CD4-positive, alpha-beta T cell (primary cell): ENCODE data around the gene LRP8. TPM values are rescaled to one million over a fixed set of nuclear protein-coding genes. Genes with fewer than 3 reads are reported as not detected.

Experiments used
- ATAC-seq: fragments of 200-7000 bp; cut with Tn5 transposase; one replicate; pipeline ENCODE4 v1.10.0; 2022; ENCODE audit warnings: mild to moderate bottlenecking; ENCODE audit not compliant: poor library complexity
- CTCF ChIA-PET: fragments of 350-600 bp; sonication (Branson Sonifier 250); formaldehyde crosslinking; loops from one replicate; lab custom pipeline; 2021; ENCODE audit warnings: antibody characterized with exemption, inconsistent platforms; lab: Charles Lee
- POLR2A ChIA-PET: fragments of 350-600 bp; sonication (Branson Sonifier 250); formaldehyde crosslinking; loops from one replicate; lab custom pipeline; 2021; ENCODE audit warnings: antibody characterized with exemption, inconsistent platforms; lab: Charles Lee
- DNase-seq, 14 experiments: peaks; one replicate each; pipeline ENCODE4 v3.0.0-alpha.2; 2013 to 2020; ENCODE audit warnings: mixed read lengths in 2 of 14
- H3K27ac ChIP-seq, 2 donors: one replicate each; pipeline versions ENCODE4 v1.5.1 to v1.7.0; 2013; ENCODE audit warnings: low read length in 2 of 2, low read depth in 1 of 2, mild to moderate bottlenecking in 1 of 2
- H3K27me3 ChIP-seq, 2 experiments: 1 replicate in 1 of 2; 2 replicates in 1 of 2; pipeline versions ENCODE4 v1.6.1 to v1.7.0; 2013; ENCODE audit warnings: low read length in 2 of 2, control low read depth in 1 of 2, mild to moderate bottlenecking in 1 of 2, moderate library complexity in 1 of 2; ENCODE audit not compliant: insufficient read depth in 2 of 2, control insufficient read depth in 1 of 2
- H3K36me3 ChIP-seq: one replicate; pipeline ENCODE4 v1.6.1; 2013; ENCODE audit warnings: low read length, control low read depth; ENCODE audit not compliant: insufficient read depth
- H3K4me1 ChIP-seq: one replicate; pipeline ENCODE4 v1.6.1; 2013; ENCODE audit warnings: low read length, control low read depth; ENCODE audit not compliant: insufficient read depth
- H3K4me3 ChIP-seq: one replicate; pipeline ENCODE4 v1.5.1; 2013; ENCODE audit warnings: mild to moderate bottlenecking, low read length, moderate library complexity
- H3K9me3 ChIP-seq, 2 experiments: 1 replicate in 1 of 2; 2 replicates in 1 of 2; pipeline versions ENCODE4 v1.6.1 to v1.7.0; 2013; ENCODE audit warnings: low read length in 2 of 2, mild to moderate bottlenecking in 2 of 2, control low read depth in 1 of 2, moderate library complexity in 1 of 2; ENCODE audit not compliant: control insufficient read depth in 1 of 2, insufficient read depth in 1 of 2
- H3K27ac Mint-ChIP-seq: one replicate; pipeline ENCODE4 v1.8.0; 2020; ENCODE audit warnings: mixed read lengths
- H3K27me3 Mint-ChIP-seq: one replicate; pipeline ENCODE4 v1.8.0; 2021; ENCODE audit warnings: mixed read lengths
- H3K36me3 Mint-ChIP-seq: one replicate; pipeline ENCODE4 v1.8.0; 2021; ENCODE audit warnings: low read depth, mixed read lengths
- H3K4me1 Mint-ChIP-seq: one replicate; pipeline ENCODE4 v1.8.0; 2021; ENCODE audit warnings: low read depth, mixed read lengths
- H3K4me3 Mint-ChIP-seq: one replicate; pipeline ENCODE4 v1.8.0; 2020; ENCODE audit warnings: mild to moderate bottlenecking, mixed read lengths
- H3K9me3 Mint-ChIP-seq: one replicate; pipeline ENCODE4 v1.8.0; 2020; ENCODE audit warnings: mixed read lengths
- intact Hi-C, 2 experiments: fragments of 100-400 bp; cut with DNase I in 1 of 2; cut with micrococcal nuclease in 1 of 2; formaldehyde crosslinking; loops; one replicate each; pipeline versions ENCODE4 v1.15.1 to v1.9.0; 2023 to 2025; cut with DNase I, micrococcal nuclease
- total RNA-seq, 174 experiments: library from RNA in 2 of 174; stranded (reverse) in 2 of 174; gene quantifications; one replicate each; pipeline ENCODE4 v1.2.3 and lab custom pipeline; 2021 to 2026
- TF ChIP-seq, protein P1 (sequence below): fragments of 200-600 bp; IDR thresholded peaks from one replicate; pipeline ENCODE4 v1.8.0; 2022; ENCODE audit warnings: antibody characterized with exemption, mild to moderate bottlenecking

LRP8 gene
- total RNA-seq, 2 experiments from 2014 or later = 8.1 to 11.5 TPM

DNA sequence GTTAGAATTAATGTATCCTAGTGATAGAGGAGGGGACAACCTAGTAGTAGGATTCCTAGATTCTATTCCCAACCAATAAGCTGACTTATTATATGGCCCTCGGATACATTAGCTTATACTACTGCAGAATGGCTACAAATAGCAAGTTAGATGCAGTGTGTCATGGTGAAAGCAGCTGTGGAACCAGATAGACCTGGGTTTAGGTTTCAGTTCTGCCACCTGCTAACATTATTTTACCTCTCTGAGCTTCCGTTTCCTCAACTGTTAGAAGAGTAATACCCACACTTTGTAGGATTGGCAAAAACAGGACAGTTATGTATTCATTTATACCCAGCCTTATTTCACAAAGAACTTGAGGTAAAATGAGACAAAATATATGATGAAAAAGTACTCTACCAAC, 67.9 kb downstream of the LRP8 start:
- ChIA-PET POLR2A (no interaction called here), CTCF (no interaction called here)
- no peak overlapping the region for H3K27ac ChIP-seq
- H3K4me1 ChIP-seq = no peaks in the 10 kb centered on the region
- Mint-ChIP-seq H3K27ac (no peak overlapping the region), H3K27me3 (no peaks in the 10 kb centered on the region), H3K4me1 (no peaks in the 10 kb centered on the region), H3K9me3 (no peaks in the 10 kb centered on the region), H3K36me3 (peaks cover 8% of the 10 kb centered on the region), H3K4me3 (no peak overlapping the region)
- intact Hi-C loops = no loop called here
- TF ChIP-seq, protein P1, sequence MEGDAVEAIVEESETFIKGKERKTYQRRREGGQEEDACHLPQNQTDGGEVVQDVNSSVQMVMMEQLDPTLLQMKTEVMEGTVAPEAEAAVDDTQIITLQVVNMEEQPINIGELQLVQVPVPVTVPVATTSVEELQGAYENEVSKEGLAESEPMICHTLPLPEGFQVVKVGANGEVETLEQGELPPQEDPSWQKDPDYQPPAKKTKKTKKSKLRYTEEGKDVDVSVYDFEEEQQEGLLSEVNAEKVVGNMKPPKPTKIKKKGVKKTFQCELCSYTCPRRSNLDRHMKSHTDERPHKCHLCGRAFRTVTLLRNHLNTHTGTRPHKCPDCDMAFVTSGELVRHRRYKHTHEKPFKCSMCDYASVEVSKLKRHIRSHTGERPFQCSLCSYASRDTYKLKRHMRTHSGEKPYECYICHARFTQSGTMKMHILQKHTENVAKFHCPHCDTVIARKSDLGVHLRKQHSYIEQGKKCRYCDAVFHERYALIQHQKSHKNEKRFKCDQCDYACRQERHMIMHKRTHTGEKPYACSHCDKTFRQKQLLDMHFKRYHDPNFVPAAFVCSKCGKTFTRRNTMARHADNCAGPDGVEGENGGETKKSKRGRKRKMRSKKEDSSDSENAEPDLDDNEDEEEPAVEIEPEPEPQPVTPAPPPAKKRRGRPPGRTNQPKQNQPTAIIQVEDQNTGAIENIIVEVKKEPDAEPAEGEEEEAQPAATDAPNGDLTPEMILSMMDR = no peak
- no peaks in the 10 kb centered on the region for H3K27me3 ChIP-seq
- DNase-seq (no peak), ATAC-seq (no peak)
- peaks cover 47% of the 10 kb centered on the region for H3K36me3 ChIP-seq
- H3K9me3 ChIP-seq = no peaks in the 10 kb centered on the region
- no peak overlapping the region for H3K4me3 ChIP-seq

DNA sequence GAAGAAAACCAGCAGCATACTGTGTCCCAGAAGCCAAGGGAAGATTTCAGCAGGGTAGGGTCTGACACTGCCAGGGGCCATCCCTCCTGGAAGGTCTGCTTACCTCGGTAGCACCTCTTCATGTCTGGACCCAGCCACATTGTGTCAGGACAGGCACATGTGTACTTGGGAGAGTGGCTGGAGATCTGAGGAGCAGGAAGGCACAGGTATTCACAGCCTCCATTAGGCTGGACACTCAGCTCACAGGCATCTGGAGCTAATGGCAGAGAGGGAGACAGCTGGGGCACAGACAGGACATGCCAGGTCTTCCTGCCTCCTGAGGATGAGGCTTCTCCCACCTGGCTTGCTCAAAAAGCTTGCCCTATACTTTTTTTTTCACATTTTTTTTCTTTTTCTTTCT, 69.7 kb downstream of the LRP8 start:
- Histone ChIP-seq H3K27me3 (no peaks in the 10 kb centered on the region), H3K9me3 (no peaks in the 10 kb centered on the region), H3K4me1 (no peaks in the 10 kb centered on the region), H3K36me3 (peaks cover 37% of the 10 kb centered on the region), H3K4me3 (no peak overlapping the region), H3K27ac (no peak overlapping the region)
- no peaks in the 10 kb centered on the region for H3K27me3 Mint-ChIP-seq
- POLR2A ChIA-PET = no interaction called here
- no peak overlapping the region for H3K4me3 Mint-ChIP-seq
- intact Hi-C loops = no loop called here
- H3K27ac Mint-ChIP-seq = no peak overlapping the region
- no peaks in the 10 kb centered on the region for H3K9me3 Mint-ChIP-seq
- ATAC-seq = no peak
- no peak for DNase-seq
- peaks cover 8% of the 10 kb centered on the region for H3K36me3 Mint-ChIP-seq
- TF ChIP-seq, protein P1 = no peak
- CTCF ChIA-PET = no interaction called here
- H3K4me1 Mint-ChIP-seq = no peaks in the 10 kb centered on the region

DNA sequence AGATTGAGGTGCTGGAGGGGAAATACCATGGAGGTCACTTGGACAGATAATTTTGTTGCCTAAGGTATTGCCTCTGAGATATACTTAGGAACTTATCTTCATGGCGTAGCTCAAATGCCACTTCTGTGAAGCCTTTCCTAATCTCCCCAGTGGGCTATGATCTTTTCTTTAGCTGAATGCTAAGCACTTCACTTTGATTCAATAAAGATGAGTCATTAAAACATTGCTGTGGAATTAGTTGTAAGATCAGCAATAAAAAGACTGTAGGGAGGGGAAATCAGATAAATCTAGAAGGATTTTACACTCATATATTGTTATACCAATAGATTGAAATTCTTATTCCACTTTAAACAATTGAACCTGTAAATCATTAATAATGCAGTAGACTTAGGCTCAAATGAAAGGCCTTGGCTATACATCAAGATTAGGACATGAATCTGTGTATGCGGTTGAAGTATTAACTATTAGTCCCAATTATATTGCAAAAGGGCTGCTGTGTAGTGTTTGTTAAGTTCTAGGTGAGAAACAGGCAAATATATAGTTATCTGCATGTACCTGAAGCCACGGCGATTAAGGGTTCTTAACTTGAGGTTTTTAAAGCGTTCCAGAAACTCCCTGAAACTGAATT, 70.3 kb downstream of the LRP8 start:
- Mint-ChIP-seq H3K9me3 (no peaks in the 10 kb centered on the region), H3K4me1 (no peaks in the 10 kb centered on the region), H3K4me3 (no peak overlapping the region), H3K36me3 (peaks cover 8% of the 10 kb centered on the region), H3K27me3 (no peaks in the 10 kb centered on the region), H3K27ac (no peak overlapping the region)
- ATAC-seq = no peak
- TF ChIP-seq, protein P1 = no peak
- Histone ChIP-seq H3K4me3 (no peak overlapping the region), H3K4me1 (no peaks in the 10 kb centered on the region), H3K27me3 (no peaks in the 10 kb centered on the region), H3K27ac (no peak overlapping the region), H3K36me3 (peaks cover 31% of the 10 kb centered on the region), H3K9me3 (no peaks in the 10 kb centered on the region)
- POLR2A ChIA-PET = no interaction called here
- DNase-seq = no peak
- intact Hi-C loops = no loop called here
- CTCF ChIA-PET = no interaction called here
